Measurements from ENCODE around the gene OR2V2.
A peak's percentile ranks its signal among the peaks of the same experiment; 100 is the strongest.

DNA sequence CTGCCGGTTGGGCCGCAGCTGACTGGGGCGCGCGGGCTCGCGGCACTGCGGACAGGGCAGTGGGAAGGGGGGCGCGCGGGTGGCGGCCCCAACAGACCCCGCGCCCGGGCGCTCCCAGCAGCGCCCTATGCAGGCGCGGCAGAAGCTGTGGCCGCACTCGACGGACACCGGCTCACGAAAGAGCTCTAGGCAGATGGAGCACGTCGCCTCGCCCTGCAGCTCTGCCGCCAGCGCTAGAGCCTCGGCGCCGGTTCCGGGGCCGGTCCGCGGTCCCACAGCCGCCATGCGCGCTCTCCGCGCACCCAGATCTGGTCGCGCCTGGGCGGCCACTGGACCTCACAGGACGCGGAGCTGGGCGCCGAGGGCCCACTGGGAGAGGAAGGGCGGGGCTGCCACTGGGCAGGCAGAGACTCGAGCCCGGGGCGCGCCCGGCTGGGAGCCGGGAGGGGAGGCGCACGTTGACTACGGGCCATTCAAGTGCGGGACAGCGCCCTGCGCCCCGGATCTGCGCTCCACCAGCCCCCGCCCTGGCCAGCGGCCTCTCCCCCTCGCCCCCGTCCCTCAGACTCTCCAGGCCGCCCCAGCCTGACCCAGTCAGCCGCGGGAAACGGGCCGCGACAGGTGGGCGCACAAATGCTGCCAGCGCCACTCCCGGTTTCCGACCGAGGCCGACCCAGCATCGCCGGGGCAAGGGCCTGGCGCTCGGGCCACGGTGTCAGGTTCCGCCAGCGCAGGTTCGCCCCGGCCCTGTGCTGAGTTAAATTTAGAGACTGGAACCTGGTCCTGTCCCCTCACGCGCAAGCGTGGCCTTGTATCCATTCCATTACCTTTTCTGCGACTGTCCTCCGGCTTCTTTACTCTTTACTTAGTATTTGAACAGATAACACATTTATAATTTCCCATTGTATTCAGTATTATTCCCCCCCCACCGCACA, 57.7 kb downstream of the OR2V2 start, which contains the start of gene TRIM7:
- TF ChIP-seq POLR2A (IDR thresholded peaks at IDR 0.05): no peak
- TF ChIP-seq, protein P1, sequence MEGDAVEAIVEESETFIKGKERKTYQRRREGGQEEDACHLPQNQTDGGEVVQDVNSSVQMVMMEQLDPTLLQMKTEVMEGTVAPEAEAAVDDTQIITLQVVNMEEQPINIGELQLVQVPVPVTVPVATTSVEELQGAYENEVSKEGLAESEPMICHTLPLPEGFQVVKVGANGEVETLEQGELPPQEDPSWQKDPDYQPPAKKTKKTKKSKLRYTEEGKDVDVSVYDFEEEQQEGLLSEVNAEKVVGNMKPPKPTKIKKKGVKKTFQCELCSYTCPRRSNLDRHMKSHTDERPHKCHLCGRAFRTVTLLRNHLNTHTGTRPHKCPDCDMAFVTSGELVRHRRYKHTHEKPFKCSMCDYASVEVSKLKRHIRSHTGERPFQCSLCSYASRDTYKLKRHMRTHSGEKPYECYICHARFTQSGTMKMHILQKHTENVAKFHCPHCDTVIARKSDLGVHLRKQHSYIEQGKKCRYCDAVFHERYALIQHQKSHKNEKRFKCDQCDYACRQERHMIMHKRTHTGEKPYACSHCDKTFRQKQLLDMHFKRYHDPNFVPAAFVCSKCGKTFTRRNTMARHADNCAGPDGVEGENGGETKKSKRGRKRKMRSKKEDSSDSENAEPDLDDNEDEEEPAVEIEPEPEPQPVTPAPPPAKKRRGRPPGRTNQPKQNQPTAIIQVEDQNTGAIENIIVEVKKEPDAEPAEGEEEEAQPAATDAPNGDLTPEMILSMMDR (IDR thresholded peaks at IDR 0.05): no peak
- TF ChIP-seq EP300 (IDR thresholded peaks at IDR 0.05): no peak
- peak in 1 of 2 donors; percentile 5 for TF ChIP-seq POLR2AphosphoS5 (IDR thresholded peaks at IDR 0.05)
